HL-60 (cell line): ENCODE results near the gene MARCHF10.

ENCODE experiments used
- GABPA ChIP-seq: IDR thresholded peaks from 2 replicates; pipeline ENCODE4 v1.6.1; 2012; ENCODE audit warnings: low read depth
- POLR2AphosphoS5 ChIP-seq: IDR thresholded peaks from 2 replicates; pipeline ENCODE4 v1.6.1; 2012; ENCODE audit warnings: low read depth
- TF ChIP-seq, protein P1 (sequence below): IDR thresholded peaks from one replicate; pipeline ENCODE4 v1.5.1; 2011; ENCODE audit warnings: low read length, control low read depth, inconsistent platforms; ENCODE audit not compliant: insufficient read depth
- TF ChIP-seq, protein P2 (sequence below): IDR thresholded peaks from 2 replicates; pipeline ENCODE4 v1.6.1; 2012; ENCODE audit warnings: low read depth; ENCODE audit not compliant: insufficient replicate concordance

DNA sequence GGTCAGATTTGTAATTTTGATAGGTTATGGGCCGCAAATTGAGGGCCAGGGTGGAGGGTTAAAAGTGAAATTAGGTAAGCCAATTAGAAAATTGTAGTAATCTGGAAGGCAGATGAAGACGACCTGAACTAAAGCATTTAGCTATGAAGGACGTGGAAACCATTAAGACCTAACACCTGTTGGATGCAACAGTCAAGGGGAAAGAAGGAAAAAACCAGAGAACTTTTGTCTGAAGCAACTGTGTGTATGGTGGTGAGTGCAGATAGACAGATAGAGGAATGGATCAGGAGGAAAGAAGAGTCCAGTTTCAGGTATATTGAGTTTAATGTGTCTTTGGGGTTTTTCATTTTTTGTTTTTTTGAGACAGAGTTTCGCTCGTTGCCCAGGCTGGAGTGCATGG, 40.2 kb upstream of the MARCHF10 start:
- TF ChIP-seq POLR2AphosphoS5, result no peak
- TF ChIP-seq, protein P1, sequence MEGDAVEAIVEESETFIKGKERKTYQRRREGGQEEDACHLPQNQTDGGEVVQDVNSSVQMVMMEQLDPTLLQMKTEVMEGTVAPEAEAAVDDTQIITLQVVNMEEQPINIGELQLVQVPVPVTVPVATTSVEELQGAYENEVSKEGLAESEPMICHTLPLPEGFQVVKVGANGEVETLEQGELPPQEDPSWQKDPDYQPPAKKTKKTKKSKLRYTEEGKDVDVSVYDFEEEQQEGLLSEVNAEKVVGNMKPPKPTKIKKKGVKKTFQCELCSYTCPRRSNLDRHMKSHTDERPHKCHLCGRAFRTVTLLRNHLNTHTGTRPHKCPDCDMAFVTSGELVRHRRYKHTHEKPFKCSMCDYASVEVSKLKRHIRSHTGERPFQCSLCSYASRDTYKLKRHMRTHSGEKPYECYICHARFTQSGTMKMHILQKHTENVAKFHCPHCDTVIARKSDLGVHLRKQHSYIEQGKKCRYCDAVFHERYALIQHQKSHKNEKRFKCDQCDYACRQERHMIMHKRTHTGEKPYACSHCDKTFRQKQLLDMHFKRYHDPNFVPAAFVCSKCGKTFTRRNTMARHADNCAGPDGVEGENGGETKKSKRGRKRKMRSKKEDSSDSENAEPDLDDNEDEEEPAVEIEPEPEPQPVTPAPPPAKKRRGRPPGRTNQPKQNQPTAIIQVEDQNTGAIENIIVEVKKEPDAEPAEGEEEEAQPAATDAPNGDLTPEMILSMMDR, result no peak
- TF ChIP-seq GABPA, result no peak
- TF ChIP-seq, protein P2, sequence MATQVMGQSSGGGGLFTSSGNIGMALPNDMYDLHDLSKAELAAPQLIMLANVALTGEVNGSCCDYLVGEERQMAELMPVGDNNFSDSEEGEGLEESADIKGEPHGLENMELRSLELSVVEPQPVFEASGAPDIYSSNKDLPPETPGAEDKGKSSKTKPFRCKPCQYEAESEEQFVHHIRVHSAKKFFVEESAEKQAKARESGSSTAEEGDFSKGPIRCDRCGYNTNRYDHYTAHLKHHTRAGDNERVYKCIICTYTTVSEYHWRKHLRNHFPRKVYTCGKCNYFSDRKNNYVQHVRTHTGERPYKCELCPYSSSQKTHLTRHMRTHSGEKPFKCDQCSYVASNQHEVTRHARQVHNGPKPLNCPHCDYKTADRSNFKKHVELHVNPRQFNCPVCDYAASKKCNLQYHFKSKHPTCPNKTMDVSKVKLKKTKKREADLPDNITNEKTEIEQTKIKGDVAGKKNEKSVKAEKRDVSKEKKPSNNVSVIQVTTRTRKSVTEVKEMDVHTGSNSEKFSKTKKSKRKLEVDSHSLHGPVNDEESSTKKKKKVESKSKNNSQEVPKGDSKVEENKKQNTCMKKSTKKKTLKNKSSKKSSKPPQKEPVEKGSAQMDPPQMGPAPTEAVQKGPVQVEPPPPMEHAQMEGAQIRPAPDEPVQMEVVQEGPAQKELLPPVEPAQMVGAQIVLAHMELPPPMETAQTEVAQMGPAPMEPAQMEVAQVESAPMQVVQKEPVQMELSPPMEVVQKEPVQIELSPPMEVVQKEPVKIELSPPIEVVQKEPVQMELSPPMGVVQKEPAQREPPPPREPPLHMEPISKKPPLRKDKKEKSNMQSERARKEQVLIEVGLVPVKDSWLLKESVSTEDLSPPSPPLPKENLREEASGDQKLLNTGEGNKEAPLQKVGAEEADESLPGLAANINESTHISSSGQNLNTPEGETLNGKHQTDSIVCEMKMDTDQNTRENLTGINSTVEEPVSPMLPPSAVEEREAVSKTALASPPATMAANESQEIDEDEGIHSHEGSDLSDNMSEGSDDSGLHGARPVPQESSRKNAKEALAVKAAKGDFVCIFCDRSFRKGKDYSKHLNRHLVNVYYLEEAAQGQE, result no peak
